AG10803 (cell line): ENCODE data around the gene MOV10.

ENCODE experiments used
- DNase-seq: peaks from one replicate; pipeline ENCODE4 v3.0.0; 2010; ENCODE audit warnings: low read depth
- H3K4me3 ChIP-seq: 2 replicates; pipeline ENCODE4 v1.5.1; 2011; ENCODE audit warnings: mild to moderate bottlenecking, low read length, control low read depth
- CTCF ChIP-seq: conservative IDR thresholded peaks from 2 replicates; pipeline ENCODE4 v1.5.1; 2011; ENCODE audit warnings: mild to moderate bottlenecking, low read length, control low read depth, inconsistent platforms

The MOV10 gene

GRCh38 chr1:112673592-112674439, 643 bp upstream of the MOV10 start:
- peak overlapping the region; percentile 94 for H3K4me3 ChIP-seq
- peak; percentile 79 for DNase-seq
- peak; percentile 66 for TF ChIP-seq CTCF

GRCh38 chr1:112674986-112675727, 698 bp downstream of the MOV10 start:
- DNase-seq = no peak
- peak overlapping the region; percentile 94 for H3K4me3 ChIP-seq
- no peak for TF ChIP-seq CTCF

- no peak for TF ChIP-seq CTCF
- peak overlapping the region; percentile 94 for H3K4me3 ChIP-seq
- no peak for DNase-seq
These were observed 1.4 kb downstream of the MOV10 start for GRCh38 chr1:112675728-112676381.

GRCh38 chr1:112676543-112676942, 2.1 kb downstream of the MOV10 start:
- no peak overlapping the region for H3K4me3 ChIP-seq
- TF ChIP-seq CTCF = no peak
- no peak for DNase-seq

- no peak overlapping the region for H3K4me3 ChIP-seq
- DNase-seq = no peak
- TF ChIP-seq CTCF = no peak
These were observed 3.0 kb downstream of the MOV10 start for GRCh38 chr1:112677501-112677900.

- no peak for DNase-seq
- no peak for TF ChIP-seq CTCF
- H3K4me3 ChIP-seq = no peak overlapping the region
These were observed 4.1 kb downstream of the MOV10 start for GRCh38 chr1:112678605-112679004.
